HAP-1 (cell line): ENCODE measurements around the gene CAPN14.

Experiments
- DNase-seq, 2 experiments: peaks; one replicate each; pipeline ENCODE4 v3.0.0-alpha.2; 2016 to 2020; ENCODE audit warnings: low spot score in 2 of 2
- H3K27me3 ChIP-seq: fragments of 250-450 bp; sonication (Bioruptor Pico); 2 replicates; pipeline ENCODE4 v1.5.1; 2020; ENCODE audit warnings: low read depth, mild to moderate bottlenecking, moderate library complexity
- H3K36me3 ChIP-seq: fragments of 250-450 bp; sonication (Bioruptor Pico); replicated peaks from 2 replicates; pipeline ENCODE4 v1.5.1; 2020; ENCODE audit warnings: mild to moderate bottlenecking
- H3K4me1 ChIP-seq: fragments of 250-450 bp; sonication (Bioruptor Pico); 2 replicates; pipeline ENCODE4 v1.5.1; 2020; ENCODE audit warnings: mild to moderate bottlenecking
- H3K4me3 ChIP-seq: fragments of 250-450 bp; sonication (Bioruptor Pico); 2 replicates; pipeline ENCODE4 v1.5.1; 2020; ENCODE audit warnings: mild to moderate bottlenecking, moderate library complexity
- H3K9me3 ChIP-seq: fragments of 250-450 bp; sonication (Bioruptor Pico); 2 replicates; pipeline ENCODE4 v1.5.1; 2020; ENCODE audit warnings: mild to moderate bottlenecking, moderate library complexity
- in situ Hi-C: fragments of 300-500 bp; cut with MboI; formaldehyde crosslinking; loops from 3 replicates; pipeline ENCODE4 v1.14.3; 2020; ENCODE audit warnings: low sequenced_read_pairs, inconsistent platforms, mixed read lengths

Gene CAPN14

GRCh38 chr2:31238126-31238905, 21.0 kb upstream of the CAPN14 start:
- H3K27me3 ChIP-seq: no peaks in the 10 kb centered on the region
- no peaks in the 10 kb centered on the region for H3K9me3 ChIP-seq
- H3K4me3 ChIP-seq: no peak overlapping the region
- no peak for DNase-seq
- H3K4me1 ChIP-seq: no peaks in the 10 kb centered on the region
- in situ Hi-C loops: no loop called here
- no peaks in the 10 kb centered on the region for H3K36me3 ChIP-seq

GRCh38 chr2:31237348-31238017, 20.2 kb upstream of the CAPN14 start:
- H3K36me3 ChIP-seq: no peaks in the 10 kb centered on the region
- H3K9me3 ChIP-seq: no peaks in the 10 kb centered on the region
- H3K27me3 ChIP-seq: no peaks in the 10 kb centered on the region
- in situ Hi-C loops: no loop called here
- no peak overlapping the region for H3K4me3 ChIP-seq
- no peaks in the 10 kb centered on the region for H3K4me1 ChIP-seq
- no peak for DNase-seq

DNA sequence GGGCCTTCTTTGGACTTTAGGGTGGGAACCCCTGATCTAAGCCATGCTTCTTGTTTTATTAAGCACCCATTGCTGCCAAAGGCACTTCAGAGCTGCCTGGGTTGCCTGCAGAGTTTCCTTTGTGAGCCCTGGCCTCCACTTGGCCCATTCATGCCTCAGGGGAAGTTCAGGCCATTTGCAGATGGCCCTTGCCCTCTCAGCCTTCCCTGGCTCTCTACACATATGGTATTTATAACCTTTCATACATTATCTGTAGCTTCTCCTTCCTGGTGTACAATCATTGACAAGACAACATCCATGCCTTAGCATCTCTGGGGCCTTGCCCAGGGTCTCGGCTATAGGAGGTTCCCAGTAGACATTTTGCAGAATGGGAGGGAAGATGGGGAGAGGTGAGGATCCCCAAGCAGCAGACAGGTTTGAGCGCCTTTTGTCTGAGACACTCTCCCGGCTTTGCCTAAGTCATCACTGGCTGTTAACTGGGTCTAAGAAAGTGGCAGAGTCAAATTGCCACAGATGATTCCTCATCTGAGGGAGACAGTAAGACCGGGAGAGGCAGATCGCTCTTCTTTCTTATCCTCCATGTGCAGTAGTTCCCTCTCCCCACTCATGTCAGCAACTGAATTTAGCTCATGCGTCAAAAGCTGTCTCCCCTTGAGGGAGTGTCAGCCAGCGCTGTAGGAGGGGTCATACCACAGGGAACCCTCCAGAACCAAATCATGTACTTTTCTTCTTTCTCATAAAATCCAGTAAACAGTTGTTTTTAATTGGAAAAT, 19.3 kb upstream of the CAPN14 start:
- Histone ChIP-seq H3K9me3 (no peaks in the 10 kb centered on the region), H3K4me3 (no peak overlapping the region), H3K4me1 (no peaks in the 10 kb centered on the region), H3K36me3 (no peaks in the 10 kb centered on the region), H3K27me3 (no peaks in the 10 kb centered on the region)
- in situ Hi-C loops: no loop called here
- DNase-seq: no peak

GRCh38 chr2:31235504-31235902, 18.2 kb upstream of the CAPN14 start:
- no peak for DNase-seq
- H3K27me3 ChIP-seq: no peaks in the 10 kb centered on the region
- in situ Hi-C loops: no loop called here
- H3K9me3 ChIP-seq: no peaks in the 10 kb centered on the region
- H3K4me1 ChIP-seq: no peaks in the 10 kb centered on the region
- no peak overlapping the region for H3K4me3 ChIP-seq
- H3K36me3 ChIP-seq: no peaks in the 10 kb centered on the region

DNA sequence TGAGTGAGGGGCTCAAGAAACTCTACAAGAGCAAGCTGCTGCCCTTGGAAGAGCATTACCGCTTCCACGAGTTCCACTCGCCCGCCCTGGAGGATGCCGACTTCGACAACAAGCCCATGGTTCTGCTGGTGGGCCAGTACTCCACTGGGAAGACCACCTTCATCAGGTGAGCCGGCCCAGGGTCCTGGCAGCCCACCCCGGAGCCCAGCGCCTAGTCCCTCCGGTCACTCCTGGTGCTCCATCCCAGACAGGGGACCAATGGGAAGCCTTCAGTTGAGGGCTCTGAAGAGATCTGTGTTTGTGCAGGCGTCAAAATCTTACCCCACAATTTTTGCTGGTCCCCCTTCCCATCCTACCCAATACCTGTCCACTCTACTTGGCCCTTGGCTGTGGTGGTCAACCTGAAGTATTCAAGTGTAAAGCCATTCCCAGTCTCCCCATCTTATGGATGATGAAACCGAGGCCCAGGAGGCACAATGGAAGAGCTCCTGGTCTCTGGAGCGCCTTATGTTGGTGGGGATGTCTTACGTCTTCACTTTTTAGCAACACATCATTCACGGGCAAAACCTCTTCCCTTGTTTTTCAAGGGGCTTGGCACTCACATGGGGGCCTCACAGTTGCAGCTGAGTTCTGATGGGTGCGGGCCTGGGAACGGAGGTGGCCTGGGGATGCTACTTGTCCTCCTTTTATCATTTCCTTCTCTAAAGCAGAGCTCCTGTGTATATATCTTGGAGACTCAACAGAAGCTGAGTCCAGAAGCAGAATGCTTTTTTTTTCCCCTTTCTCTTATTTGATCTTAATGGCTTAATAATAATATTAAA, 17.6 kb upstream of the CAPN14 start:
- Histone ChIP-seq H3K4me3 (no peak overlapping the region), H3K9me3 (no peaks in the 10 kb centered on the region), H3K36me3 (no peaks in the 10 kb centered on the region), H3K27me3 (no peaks in the 10 kb centered on the region), H3K4me1 (no peaks in the 10 kb centered on the region)
- DNase-seq: no peak
- in situ Hi-C loops: no loop called here

DNA sequence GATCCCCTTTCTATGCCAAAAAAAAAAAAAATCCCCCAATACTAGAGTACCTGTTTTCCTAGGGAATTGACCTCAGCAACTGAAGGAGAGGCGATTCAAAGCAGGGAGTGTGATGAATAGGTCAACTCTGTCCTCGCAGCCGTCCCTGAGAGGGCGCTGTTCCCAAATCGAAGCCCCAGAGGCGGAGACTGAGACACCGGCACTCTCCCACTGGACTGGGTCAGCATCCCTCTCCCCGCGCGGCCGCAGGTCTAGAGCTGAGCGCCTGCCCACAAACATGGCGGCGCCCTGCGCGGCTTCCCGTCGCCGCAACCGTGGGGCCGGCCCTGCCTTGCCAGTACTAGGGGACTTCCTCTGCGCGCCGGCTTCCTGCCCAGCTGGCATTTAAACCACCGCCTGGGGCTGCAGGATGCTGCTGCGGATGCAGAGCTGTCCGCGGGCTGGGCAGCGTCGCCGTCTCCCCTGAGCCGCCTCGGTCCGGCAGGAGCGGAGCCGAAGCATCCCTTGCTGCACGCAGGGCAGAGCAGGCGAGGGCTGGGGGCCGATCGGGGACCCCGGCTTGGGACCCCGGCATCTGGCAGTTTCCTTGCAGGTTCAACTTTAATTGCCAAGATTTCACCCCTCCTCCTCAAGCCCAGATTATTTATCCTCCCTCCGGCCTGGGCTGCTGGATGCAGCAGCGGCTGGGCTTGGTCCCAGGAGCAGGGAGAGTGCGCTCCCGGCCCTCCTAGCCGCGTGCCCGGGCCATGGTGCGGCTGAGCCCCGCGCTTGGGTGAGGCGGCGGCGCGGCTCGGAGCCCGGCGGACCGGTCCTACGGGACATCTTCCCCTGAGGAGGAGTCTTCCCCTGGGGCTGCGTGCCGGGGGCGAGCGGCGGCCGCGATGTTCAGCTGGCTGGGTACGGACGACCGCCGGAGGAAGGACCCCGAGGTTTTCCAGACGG, 16.7 kb upstream of the CAPN14 start, which contains the start of gene EHD3:
Gene EHD3, plus strand, starts transcription at position 412 of the 942 bp plus-strand sequence. Its CDS starts 470 bp downstream, at position 882.
- H3K9me3 ChIP-seq: no peaks in the 10 kb centered on the region
- H3K4me1 ChIP-seq: no peaks in the 10 kb centered on the region
- H3K27me3 ChIP-seq: no peaks in the 10 kb centered on the region; the same call in 1 of the 2 replicates
- peak; percentile 17 to 76 for DNase-seq
- in situ Hi-C loops: no loop called here
- no peaks in the 10 kb centered on the region for H3K36me3 ChIP-seq
- no peak within 1 kb of the TSS for H3K4me3 ChIP-seq

- no peaks in the 10 kb centered on the region for H3K36me3 ChIP-seq
- no peak for DNase-seq
- H3K9me3 ChIP-seq: no peaks in the 10 kb centered on the region
- in situ Hi-C loops: no loop called here
- no peaks in the 10 kb centered on the region for H3K4me1 ChIP-seq
- no peaks in the 10 kb centered on the region; the same call in 1 of the 2 replicates for H3K27me3 ChIP-seq
- no peak overlapping the region for H3K4me3 ChIP-seq
Measured at GRCh38 chr2:31233231-31233630, 15.9 kb upstream of the CAPN14 start.

- in situ Hi-C loops: no loop called here
- DNase-seq: no peak
- no peaks in the 10 kb centered on the region for H3K36me3 ChIP-seq
- H3K9me3 ChIP-seq: no peaks in the 10 kb centered on the region
- H3K4me3 ChIP-seq: no peak overlapping the region
- H3K4me1 ChIP-seq: no peaks in the 10 kb centered on the region
- no peaks in the 10 kb centered on the region; the same call in 1 of the 2 replicates for H3K27me3 ChIP-seq
Measured at GRCh38 chr2:31232586-31232985, 15.3 kb upstream of the CAPN14 start.

- H3K9me3 ChIP-seq: no peaks in the 10 kb centered on the region
- no peak overlapping the region for H3K4me3 ChIP-seq
- no peak for DNase-seq
- no peaks in the 10 kb centered on the region; the same call in 1 of the 2 replicates for H3K27me3 ChIP-seq
- H3K36me3 ChIP-seq: no peaks in the 10 kb centered on the region
- no peaks in the 10 kb centered on the region for H3K4me1 ChIP-seq
- in situ Hi-C loops: no loop called here
Measured at GRCh38 chr2:31231571-31232302, 14.4 kb upstream of the CAPN14 start.

DNA sequence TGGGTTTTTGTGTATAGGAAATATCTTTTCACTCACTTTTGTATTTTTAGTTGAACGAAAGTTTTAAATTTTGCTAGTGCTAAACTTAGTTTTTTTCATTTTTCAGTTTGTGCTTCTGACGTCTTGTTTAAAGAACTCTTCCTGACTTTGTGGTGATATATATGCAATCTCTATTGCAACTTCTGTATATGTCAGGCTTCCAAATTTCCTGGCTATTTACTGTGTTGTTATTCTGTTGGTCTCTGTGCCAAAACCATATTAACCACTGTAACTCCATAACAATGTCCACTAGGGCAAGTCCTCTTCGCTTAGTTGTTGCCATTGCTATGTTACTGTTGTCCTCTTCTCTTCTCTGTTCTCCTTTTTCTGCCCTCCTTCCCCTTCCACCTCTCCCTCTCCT, 13.4 kb upstream of the CAPN14 start:
- in situ Hi-C loops: no loop called here
- DNase-seq: no peak
- H3K9me3 ChIP-seq: no peaks in the 10 kb centered on the region
- no peaks in the 10 kb centered on the region; the same call in 1 of the 2 replicates for H3K27me3 ChIP-seq
- no peaks in the 10 kb centered on the region for H3K36me3 ChIP-seq
- no peaks in the 10 kb centered on the region for H3K4me1 ChIP-seq
- H3K4me3 ChIP-seq: no peak overlapping the region

- in situ Hi-C loops: no loop called here
Measured at GRCh38 chr2:31228717-31229116, 11.4 kb upstream of the CAPN14 start.

DNA sequence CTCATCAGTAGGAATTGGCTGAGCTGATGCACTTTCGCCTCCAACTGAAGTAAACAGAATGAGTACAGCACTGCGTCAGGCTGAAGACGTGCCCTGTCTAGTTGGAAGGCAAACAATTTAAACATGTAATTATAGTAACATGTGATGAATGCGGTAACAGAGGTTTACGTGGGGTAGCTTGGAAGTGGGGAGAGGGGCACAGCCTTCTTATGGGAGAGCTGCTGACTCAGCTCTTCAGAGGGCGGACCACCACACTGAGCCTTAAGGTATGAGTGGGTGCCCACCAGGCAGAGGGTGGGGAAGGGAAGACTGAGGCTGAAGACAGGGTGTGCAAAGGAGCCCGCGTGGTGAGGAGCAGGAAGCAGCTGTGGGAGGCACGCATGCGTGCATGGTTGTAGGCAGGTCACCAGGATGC, 10.4 kb upstream of the CAPN14 start:
- Histone ChIP-seq H3K27me3 (peaks cover 2% of the 10 kb centered on the region; the same call in 1 of the 2 replicates), H3K4me3 (no peak overlapping the region), H3K4me1 (no peaks in the 10 kb centered on the region), H3K36me3 (no peaks in the 10 kb centered on the region), H3K9me3 (no peaks in the 10 kb centered on the region)
- no peak for DNase-seq
- in situ Hi-C loops: no loop called here

More at GRCh38 chr2:31228717-31229116, 11.4 kb upstream of the CAPN14 start:
- no peak overlapping the region for H3K4me3 ChIP-seq
- peaks cover 2% of the 10 kb centered on the region; the same call in 1 of the 2 replicates for H3K27me3 ChIP-seq
- H3K9me3 ChIP-seq: no peaks in the 10 kb centered on the region
- no peaks in the 10 kb centered on the region for H3K36me3 ChIP-seq
- no peak for DNase-seq
- H3K4me1 ChIP-seq: no peaks in the 10 kb centered on the region
